Measurements from ENCODE around the gene SLC45A3.

DNA sequence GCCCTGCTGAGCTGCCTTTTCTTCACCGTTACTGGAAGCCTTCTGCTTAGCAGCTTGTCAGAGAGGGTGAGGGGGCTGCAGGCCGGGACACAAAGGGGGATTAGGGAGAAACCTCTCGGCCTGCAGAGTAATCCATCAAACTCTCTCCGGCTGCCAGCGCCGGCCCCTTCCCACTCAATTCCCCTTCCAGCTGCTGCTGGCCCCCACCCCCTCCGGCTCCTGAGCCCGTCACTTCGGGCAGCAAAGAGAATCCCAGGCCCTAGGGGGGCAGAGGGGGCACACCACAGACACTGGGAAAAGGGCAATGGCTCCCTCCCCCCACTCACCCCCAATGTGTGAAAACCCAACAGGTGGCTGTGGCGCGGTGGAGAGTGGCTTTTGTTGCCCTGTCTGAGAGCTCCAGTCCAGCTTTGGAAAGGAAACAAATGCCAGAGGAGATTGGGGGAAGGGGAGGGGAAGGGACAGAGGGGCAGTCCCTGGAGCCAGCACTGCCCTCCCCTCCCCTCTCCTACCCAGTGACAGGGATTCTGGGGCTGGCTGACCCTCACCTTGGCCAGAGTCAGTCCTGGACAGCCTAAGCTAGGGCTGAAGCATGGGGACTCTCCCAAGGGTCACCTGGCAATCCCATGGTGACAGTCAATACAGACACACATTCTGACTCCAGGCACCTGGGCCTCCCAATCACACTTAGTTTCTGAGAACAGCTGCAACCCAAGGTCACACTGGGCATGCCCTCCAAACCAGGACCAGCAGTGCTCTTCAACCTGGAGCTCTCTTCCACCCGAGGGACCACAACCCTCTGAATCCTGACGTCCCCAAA is 9.5 kb downstream of the SLC45A3 start:
- TF ChIP-seq CTCF (optimal IDR thresholded peaks at IDR 0.05 in 1 of 3, IDR thresholded peaks at IDR 0.05 in 1 of 3, conservative IDR thresholded peaks at IDR 0.05 in 1 of 3; ENCODE audit: extremely low read depth in 1 of 3, insufficient read depth in 2 of 3, low read length in 3 of 3) (no peak), EZH2 (IDR thresholded peaks at IDR 0.05; ENCODE audit: low read length) (no peak)

All from keratinocyte (primary cell).